HUES6 (cell line): Measurements from ENCODE around the gene STRN4.
A peak's percentile ranks its signal among the peaks of the same experiment; 100 is the strongest.

Experiments
- H3K27ac ChIP-seq: 2 replicates; pipeline ENCODE4 v1.7.0; 2013; ENCODE audit warnings: low read depth, mild to moderate bottlenecking, low read length, inconsistent platforms
- H3K27me3 ChIP-seq: 2 replicates; pipeline ENCODE4 v1.6.1; 2013; ENCODE audit warnings: low read length; ENCODE audit not compliant: control insufficient read depth, insufficient read depth
- H3K36me3 ChIP-seq: 2 replicates; pipeline ENCODE4 v1.6.1; 2013; ENCODE audit warnings: low read length; ENCODE audit not compliant: control insufficient read depth, insufficient read depth
- H3K4me1 ChIP-seq: 2 replicates; pipeline ENCODE4 v1.6.1; 2013; ENCODE audit warnings: low read length; ENCODE audit not compliant: control insufficient read depth, insufficient read depth
- H3K4me3 ChIP-seq: 2 replicates; pipeline ENCODE4 v1.5.1; 2013; ENCODE audit warnings: low read depth, low read length
- H3K9ac ChIP-seq: one replicate; pipeline ENCODE4 v1.6.1; 2013; ENCODE audit warnings: mild to moderate bottlenecking, low read length
- H3K9me3 ChIP-seq: 2 replicates; pipeline ENCODE4 v1.6.1; 2013; ENCODE audit warnings: low read depth, low read length; ENCODE audit not compliant: control insufficient read depth, insufficient read depth

Gene STRN4

DNA sequence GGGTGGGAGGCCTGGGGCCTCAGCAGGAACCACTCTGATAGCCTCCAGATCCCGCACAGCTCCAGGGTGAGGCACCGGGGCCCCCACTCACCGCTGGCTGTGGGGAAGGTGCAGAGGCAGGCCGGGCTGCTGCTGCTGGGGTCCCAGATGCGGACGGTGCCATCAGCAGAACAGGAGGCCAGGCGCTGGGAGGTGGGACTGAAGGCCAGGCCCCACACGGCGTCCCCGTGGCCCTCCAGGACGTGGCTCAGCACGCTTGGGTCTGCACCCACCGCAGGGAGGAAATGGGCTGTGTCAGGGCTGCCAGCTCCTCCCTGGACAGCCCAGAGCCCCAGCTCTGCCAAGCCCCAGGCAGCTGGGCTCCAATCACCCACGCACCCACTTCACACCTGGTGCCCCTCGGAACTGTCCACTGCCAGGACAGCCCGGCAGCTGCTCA is 23.2 kb downstream of the STRN4 start:
- Histone ChIP-seq H3K36me3 (peaks cover 92% of the 10 kb centered on the region), H3K27me3 (no peaks in the 10 kb centered on the region), H3K27ac (no peak overlapping the region), H3K4me1 (peaks cover 14% of the 10 kb centered on the region), H3K9me3 (no peaks in the 10 kb centered on the region), H3K4me3 (no peak overlapping the region), H3K9ac (no peak overlapping the region)

DNA sequence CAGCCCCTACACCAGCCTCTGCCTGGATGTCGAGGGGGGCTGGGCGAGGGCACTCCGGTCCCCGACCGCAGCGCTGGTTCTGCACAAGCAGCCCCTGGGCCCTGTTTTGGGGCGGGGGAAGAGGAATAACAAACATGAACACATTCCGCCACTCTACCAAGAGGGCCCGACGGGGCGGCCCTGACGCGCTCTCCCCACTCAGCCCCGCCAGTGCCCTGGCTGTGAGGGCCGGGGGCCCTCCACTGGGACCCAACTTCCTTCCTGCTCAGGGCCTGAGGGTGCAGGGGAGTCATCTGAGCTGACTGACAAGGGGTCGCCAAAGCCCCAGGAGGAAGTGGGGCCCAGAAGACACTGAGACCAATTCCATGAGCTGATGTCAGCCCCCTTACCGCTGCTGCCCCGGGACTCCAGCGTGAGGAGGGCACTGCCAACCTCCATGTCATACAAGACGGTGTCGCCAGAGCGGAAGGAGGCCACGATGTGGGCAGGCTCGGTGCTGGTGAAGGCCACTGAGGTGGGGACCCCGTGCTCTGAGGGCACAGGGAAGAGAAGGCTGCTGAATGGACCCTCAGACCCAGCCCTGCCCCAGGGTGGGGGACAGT is 23.7 kb downstream of the STRN4 start:
- Histone ChIP-seq H3K27me3 (no peaks in the 10 kb centered on the region), H3K9me3 (no peaks in the 10 kb centered on the region), H3K4me3 (no peak overlapping the region), H3K4me1 (peaks cover 19% of the 10 kb centered on the region), H3K9ac (no peak overlapping the region), H3K36me3 (peaks cover 87% of the 10 kb centered on the region), H3K27ac (no peak overlapping the region)

DNA sequence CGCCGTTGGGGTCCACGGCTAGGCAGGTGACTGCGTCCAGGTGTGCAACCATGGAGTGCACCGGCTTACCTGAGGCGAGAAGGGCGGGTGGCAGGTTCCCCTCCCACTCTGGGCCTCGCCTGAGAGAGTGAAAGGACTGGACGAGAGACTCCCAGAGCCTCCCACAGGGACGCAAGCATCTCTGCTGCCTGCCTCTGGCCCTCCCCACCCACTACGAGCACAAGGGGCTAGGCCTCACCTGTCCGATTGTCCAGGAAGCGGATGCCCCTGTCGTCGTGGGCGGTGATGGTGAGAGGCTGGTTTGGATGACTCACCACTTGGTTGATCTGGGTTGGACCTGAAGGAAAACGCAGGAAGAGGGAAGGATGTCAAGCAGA is 24.3 kb downstream of the STRN4 start:
- H3K27ac ChIP-seq = no peak overlapping the region
- no peaks in the 10 kb centered on the region for H3K27me3 ChIP-seq
- H3K9ac ChIP-seq = no peak overlapping the region
- H3K4me1 ChIP-seq = peaks cover 16% of the 10 kb centered on the region
- peaks cover 82% of the 10 kb centered on the region for H3K36me3 ChIP-seq
- H3K4me3 ChIP-seq = no peak overlapping the region
- H3K9me3 ChIP-seq = no peaks in the 10 kb centered on the region

DNA sequence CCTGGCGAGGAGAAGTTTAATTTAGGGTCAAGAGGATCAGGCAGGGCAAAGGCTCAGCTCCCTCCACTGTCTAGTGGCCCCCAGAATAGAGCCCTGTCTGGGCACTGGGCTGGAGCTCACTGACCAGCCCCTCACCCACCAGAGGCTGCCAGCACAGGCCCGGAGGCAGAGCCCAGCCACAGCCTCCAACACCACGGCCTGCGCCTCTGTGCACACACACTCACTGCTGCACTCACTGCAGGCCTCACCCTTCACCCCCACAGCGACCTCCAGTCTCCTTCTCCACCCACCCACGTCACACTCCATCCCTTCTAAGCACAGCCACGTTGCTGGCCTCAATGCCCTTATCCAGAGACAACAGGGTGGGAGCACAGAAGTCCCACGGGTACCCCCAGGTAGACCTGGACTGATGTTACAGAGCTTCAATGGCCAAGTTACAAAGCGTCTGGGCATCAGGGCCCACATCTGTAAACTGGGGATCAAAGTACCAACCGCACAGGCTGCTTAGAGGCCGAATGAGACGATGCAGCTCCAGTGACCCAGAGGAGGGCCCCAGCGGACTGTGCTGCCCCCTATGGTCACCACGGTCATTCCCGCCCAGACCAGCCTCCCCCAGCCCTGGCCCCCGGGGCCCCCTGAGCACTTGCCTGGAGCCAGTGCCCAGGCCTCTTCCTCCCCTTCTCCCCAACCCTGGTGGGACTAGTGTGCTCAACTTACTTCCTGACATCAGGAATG is 24.8 kb downstream of the STRN4 start:
- no peaks in the 10 kb centered on the region for H3K9me3 ChIP-seq
- H3K27ac ChIP-seq = no peak overlapping the region
- H3K9ac ChIP-seq = no peak overlapping the region
- H3K36me3 ChIP-seq = peaks cover 76% of the 10 kb centered on the region
- H3K4me1 ChIP-seq = peaks cover 10% of the 10 kb centered on the region
- no peaks in the 10 kb centered on the region for H3K27me3 ChIP-seq
- no peak overlapping the region for H3K4me3 ChIP-seq

DNA sequence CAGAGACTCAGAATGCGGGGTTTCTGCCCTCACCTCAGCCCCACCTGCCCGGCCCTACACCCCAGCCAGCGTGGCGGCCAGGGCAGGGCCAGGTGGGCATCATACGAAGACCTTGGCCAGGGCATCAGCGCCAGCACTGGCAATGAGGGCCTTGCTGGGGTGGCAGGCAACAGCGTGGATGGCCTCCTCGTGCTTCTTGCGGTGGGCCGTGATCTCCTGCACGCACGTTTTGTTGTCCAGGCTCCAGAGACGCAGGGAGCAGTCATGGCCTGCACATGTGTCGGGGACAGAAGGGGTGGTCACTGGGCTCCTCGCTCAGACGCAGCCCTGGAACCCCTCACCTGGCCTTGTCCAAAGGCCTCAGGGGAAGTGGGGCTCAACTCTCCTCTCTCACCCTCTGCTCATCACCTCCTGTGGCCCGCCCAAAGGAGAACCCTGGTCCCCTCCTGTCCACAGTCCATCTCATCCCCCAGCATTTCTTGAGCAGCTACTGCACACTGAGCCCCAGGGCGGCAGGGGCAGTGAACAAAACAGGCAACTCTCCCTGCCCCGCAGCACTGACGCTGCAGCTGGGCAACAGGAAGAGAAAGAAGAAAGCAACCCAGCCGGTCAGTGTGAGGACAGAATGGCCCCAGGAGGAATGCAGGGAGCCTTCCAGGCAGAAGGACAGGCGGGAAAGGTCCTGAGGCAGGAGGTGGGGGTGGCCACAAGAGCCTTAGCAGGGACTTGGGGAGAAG is 25.6 kb downstream of the STRN4 start:
- H3K27me3 ChIP-seq = no peaks in the 10 kb centered on the region
- H3K4me1 ChIP-seq = peaks cover 7% of the 10 kb centered on the region
- H3K36me3 ChIP-seq = peaks cover 69% of the 10 kb centered on the region
- no peaks in the 10 kb centered on the region for H3K9me3 ChIP-seq
- H3K4me3 ChIP-seq = no peak overlapping the region
- no peak overlapping the region for H3K9ac ChIP-seq
- H3K27ac ChIP-seq = no peak overlapping the region

DNA sequence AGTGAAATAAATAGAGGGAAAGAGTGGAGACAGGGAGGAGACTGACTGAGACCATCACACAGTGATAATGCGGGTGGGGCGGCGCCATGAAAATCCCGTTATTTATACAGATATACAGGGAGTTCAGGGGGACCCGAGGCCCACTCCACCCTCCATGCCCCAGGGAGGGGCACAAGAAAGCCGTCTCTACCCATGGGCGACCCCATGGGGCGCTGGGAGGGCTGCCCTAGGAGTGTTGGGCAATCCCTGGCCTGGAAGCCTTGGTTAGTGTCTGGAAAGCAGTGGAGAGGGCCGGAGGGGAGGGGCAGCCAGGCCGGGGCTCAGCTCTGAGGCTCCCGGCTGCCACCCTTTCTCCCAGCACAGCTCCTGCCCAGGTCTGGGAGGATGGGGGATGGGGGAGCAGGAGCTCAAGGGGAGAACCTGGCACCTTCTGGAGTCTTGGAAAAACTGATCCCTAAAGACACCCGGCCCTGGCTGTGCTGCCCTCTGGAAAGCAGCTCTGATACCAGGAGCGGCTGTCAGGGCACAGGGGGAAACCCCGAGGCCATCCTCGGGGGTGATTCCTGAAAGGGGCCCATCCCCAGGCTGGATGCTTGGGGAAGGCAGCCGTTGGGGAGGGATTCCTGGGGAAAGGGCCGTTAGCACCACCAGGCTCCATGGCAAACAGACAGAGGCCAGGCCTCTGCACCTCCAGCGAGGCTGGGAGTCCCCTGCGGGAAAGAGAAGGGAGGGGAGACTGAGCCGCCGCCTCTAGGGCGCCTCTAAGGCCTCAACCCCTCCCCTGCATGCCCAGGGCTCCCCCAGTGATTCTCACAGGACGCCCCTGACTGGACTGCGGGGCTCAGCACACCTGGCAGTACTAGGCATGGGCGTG is 26.4 kb downstream of the STRN4 start:
- H3K36me3 ChIP-seq = peaks cover 61% of the 10 kb centered on the region
- no peak overlapping the region for H3K27ac ChIP-seq
- H3K27me3 ChIP-seq = no peaks in the 10 kb centered on the region
- H3K4me3 ChIP-seq = no peak overlapping the region
- H3K9ac ChIP-seq = no peak overlapping the region
- H3K9me3 ChIP-seq = no peaks in the 10 kb centered on the region
- H3K4me1 ChIP-seq = peaks cover 15% of the 10 kb centered on the region

DNA sequence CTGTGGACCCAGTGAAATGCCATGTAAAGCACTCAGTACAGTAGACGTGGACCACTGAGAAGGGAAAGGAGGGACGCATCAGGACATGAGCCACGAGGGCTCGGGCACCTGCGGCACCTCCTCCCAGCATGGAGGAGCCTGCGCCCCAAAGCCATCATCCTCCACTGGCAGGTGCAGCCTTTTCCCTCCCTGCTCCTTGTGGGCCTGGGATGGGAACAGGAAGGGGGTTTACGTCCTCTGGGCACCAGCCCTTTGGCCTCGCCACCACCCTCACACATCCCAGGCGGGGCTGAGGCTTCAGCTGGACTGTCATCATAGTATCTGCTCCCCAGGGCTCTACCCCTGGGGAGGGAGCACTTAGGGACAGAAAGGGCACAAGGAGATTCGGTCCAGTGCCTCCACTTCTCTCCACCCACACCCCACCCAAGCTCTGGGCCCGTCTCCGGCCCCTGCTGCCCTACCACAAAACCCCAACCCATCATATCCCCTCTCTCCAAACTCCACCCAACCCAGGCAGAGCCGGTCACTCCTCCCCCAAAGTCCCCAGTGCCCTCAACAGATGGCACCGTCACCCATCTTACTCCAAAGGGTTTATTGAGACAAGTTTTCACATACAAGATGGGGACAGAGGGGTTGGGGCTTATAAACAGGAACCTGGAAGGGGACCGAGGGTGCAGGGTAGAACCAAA is 27.2 kb downstream of the STRN4 start:
- Histone ChIP-seq H3K9me3 (no peaks in the 10 kb centered on the region), H3K9ac (no peak overlapping the region), H3K4me1 (peaks cover 18% of the 10 kb centered on the region), H3K27ac (no peak overlapping the region), H3K4me3 (no peak overlapping the region), H3K36me3 (peaks cover 53% of the 10 kb centered on the region), H3K27me3 (no peaks in the 10 kb centered on the region)

DNA sequence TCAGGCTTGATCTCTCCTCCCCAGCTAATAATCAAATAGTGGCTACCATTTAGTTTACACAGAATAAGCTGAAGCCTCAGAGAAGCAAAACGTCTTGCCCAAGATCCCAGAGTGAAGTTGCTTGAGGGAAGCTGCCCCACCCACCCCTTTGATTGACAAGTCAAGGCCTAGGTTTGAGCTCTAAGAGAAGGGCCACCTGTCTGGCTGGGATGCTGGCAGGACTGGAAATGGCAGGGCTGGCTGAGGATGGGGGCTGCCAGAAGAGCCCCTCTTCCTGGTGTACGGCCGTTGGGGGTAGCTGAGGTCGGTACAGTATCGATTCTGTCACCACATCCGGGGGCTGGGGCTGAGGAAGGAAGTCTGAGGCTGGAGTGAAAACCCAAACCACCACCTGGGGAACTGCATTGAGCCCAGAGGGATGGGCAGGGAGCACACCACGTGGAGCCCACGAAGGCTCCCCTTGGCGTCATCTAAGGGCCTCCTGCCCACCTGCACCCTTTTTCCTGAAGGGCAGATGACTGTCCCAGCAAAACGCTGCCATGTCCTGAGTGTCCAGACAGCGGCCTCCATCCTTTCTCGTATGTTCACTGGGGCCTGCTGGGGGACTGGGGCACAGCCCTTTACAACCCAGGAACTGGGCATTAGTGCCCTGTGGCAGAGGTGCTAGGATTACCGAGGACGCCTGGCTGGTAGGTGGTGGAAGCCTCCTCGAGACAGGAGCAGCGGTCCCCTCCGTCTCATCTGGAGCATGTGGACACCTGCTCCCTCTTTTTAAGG is 27.9 kb downstream of the STRN4 start:
- Histone ChIP-seq H3K4me1 (peaks cover 19% of the 10 kb centered on the region), H3K27ac (no peak overlapping the region), H3K9ac (no peak overlapping the region), H3K27me3 (no peaks in the 10 kb centered on the region), H3K4me3 (0 out of 2 replicates have a peak overlapping the region, but pooled peaks have one; percentile 85), H3K9me3 (no peaks in the 10 kb centered on the region), H3K36me3 (peaks cover 46% of the 10 kb centered on the region)

DNA sequence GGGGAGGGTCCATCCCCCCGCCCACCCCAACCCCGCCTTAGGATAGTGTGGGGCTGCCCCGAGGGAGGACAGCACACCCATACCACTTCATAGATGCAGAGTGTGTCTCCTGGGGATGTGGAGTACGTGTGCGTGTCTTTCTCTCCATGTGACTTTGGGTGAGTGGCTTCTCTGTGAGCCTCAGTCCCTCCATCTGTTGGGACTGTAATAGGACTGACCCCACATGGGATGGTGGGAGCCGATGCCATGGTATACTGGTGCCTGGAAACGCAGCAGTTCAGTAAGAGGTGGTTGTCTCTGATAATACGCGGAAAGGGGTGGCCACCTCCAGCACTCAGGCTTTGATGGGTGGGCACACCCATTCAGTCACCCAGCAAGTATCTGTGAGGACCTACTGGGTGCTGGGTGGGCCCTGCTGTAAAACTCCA is 28.5 kb downstream of the STRN4 start:
- Histone ChIP-seq H3K36me3 (peaks cover 40% of the 10 kb centered on the region), H3K4me1 (peaks cover 20% of the 10 kb centered on the region), H3K9me3 (no peaks in the 10 kb centered on the region), H3K27ac (no peak overlapping the region), H3K9ac (no peak overlapping the region), H3K27me3 (no peaks in the 10 kb centered on the region), H3K4me3 (peak overlapping the region; percentile 85)
